Memory B cell (primary cell): ENCODE measurements around the gene CCNA1.

ENCODE experiments used
- ATAC-seq: fragments of 150-1000 bp; cut with Tn5 transposase; 2 replicates; pipeline ENCODE4 v1.10.0; 2021; ENCODE audit warnings: low read depth, mild to moderate bottlenecking, moderate library complexity
- DNase-seq, 2 donors: peaks; one replicate each; pipeline ENCODE4 v3.0.0; 2022; ENCODE audit warnings: low spot score in 2 of 2
- H3K27ac Mint-ChIP-seq: one replicate; pipeline ENCODE4 v1.8.0; 2022; ENCODE audit warnings: mild to moderate bottlenecking, moderate library complexity, mixed read lengths
- H3K27me3 Mint-ChIP-seq: one replicate; pipeline ENCODE4 v1.8.0; 2022; ENCODE audit warnings: mixed read lengths
- H3K36me3 Mint-ChIP-seq: one replicate; pipeline ENCODE4 v1.8.0; 2022; ENCODE audit warnings: mild to moderate bottlenecking, mixed read lengths
- H3K4me1 Mint-ChIP-seq: one replicate; pipeline ENCODE4 v1.8.0; 2022; ENCODE audit warnings: mixed read lengths
- H3K4me3 Mint-ChIP-seq: one replicate; pipeline ENCODE4 v1.8.0; 2022; ENCODE audit warnings: mild to moderate bottlenecking, moderate library complexity, mixed read lengths
- H3K9me3 Mint-ChIP-seq: one replicate; pipeline ENCODE4 v1.8.0; 2022; ENCODE audit warnings: mixed read lengths

CCNA1 gene

DNA sequence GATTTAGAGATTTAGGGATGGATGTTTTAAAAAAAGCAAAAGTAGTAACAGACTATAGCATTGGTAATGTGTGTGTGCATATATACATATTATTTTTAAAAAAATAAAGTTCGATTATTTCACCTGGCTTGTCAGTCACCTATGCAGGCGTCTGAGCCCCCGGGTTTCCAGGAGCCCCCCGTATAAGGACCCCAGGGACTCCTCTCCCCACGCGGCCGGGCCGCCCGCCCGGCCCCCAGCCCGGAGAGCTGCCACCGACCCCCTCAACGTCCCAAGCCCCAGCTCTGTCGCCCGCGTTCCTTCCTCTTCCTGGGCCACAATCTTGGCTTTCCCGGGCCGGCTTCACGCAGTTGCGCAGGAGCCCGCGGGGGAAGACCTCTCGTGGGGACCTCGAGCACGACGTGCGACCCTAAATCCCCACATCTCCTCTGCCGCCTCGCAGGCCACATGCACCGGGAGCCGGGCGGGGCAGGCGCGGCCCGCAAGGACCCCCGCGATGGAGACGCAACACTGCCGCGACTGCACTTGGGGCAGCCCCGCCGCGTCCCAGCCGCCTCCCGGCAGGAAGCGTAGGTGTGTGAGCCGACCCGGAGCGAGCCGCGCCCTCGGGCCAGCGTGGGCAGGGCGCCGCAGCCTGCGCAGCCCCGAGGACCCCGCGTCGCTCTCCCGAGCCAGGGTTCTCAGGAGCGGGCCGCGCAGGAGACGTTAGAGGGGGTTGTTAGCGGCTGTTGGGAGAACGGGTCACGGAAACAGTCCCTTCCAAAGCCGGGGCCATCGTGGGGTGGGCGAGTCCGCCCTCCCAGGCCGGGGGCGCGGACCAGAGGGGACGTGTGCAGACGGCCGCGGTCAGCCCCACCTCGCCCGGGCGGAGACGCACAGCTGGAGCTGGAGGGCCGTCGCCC is 840 bp upstream of the CCNA1 start:
- Mint-ChIP-seq H3K4me3 (no peak overlapping the region), H3K9me3 (peaks cover 2% of the 10 kb centered on the region), H3K27me3 (peaks cover 13% of the 10 kb centered on the region), H3K27ac (no peak overlapping the region), H3K36me3 (no peaks in the 10 kb centered on the region), H3K4me1 (peaks cover 2% of the 10 kb centered on the region)
- ATAC-seq (peak; percentile 39), DNase-seq (peak in 1 of 2 donors; percentile 18)

DNA sequence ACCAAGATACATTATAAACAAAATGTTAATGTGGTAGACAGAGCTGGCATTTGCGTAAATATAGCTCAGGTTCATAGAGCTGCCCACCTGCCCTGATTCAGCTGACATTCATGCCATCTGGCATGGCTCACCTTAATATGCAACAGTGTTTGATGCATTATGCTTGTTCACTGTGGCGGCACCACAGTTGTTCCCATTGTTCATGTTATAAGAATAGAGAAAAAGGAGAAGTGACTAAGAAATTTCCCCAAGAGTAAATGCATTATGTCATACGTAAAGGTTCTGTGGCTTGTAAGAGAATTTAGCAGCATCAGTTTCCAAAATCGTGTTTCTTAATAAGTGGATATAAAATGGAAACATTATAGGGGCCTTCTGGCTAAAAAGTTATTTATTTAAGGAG is 4.5 kb downstream of the CCNA1 start:
- Mint-ChIP-seq H3K36me3 (no peaks in the 10 kb centered on the region), H3K4me1 (peaks cover 2% of the 10 kb centered on the region), H3K9me3 (no peaks in the 10 kb centered on the region), H3K27ac (no peak overlapping the region), H3K4me3 (no peak overlapping the region), H3K27me3 (peaks cover 7% of the 10 kb centered on the region)
- DNase-seq (no peak), ATAC-seq (peak; percentile 39)

DNA sequence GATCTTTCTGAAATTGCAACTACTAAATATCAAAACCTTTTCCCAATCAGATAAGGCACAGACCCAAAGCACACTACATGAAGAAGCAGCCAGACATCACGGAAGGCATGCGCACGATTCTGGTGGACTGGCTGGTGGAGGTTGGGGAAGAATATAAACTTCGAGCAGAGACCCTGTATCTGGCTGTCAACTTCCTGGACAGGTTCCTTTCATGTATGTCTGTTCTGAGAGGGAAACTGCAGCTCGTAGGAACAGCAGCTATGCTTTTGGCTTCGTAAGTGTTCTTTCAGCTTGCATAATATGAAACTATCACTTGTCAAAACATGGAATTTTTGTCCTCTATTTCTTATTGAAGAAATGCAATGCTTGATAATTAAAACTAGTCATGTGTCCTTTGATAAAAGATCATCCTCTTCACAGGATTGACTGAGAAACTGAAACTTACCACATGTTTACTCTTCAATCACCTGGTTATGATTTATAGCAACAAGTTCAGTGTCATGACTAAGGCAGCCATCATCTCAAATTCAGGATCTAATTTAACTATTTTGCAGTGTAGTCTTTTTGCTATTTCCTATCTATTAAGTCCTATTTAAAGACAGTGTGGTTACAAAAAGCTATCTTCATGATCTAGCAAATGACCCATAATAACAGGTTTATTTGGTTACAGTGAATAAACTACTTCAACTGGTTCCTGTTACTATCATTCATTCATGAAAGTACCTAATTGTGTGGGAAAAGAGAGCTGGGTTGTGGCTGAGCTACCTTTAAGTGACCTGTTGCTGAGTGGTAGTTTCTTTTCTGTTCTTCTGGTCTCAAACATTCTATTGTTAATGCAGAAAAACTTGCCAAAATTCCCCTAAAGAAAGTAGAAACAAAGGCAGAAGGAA is 6.5 kb downstream of the CCNA1 start:
- Mint-ChIP-seq H3K4me3 (no peak overlapping the region), H3K4me1 (no peaks in the 10 kb centered on the region)
- no peak for DNase-seq

DNA sequence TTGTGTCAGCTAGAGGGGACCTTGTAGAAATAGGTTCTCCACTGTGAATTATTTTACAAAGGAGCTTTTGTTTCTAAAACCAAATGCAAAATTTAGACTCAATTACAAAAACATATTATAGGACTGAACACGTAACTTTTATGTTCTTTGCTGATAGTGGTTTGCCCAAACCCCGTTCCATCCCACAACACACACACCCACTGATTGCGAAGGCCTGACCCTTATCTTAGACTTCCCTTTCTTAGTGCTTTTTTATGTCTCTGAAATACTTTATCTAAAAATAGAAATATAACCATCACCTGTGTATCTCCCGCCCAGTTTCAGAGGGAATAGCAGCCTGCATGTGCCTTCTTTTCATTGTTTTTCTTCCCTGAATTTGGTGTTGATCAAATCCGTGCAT is 13.0 kb downstream of the CCNA1 start:
- no peak for ATAC-seq
- no peaks in the 10 kb centered on the region for H3K36me3 Mint-ChIP-seq

More for the DNA sequence above, 6.5 kb downstream of the CCNA1 start:
- Mint-ChIP-seq H3K27me3 (peaks cover 4% of the 10 kb centered on the region), H3K36me3 (no peaks in the 10 kb centered on the region), H3K27ac (no peak overlapping the region), H3K9me3 (no peaks in the 10 kb centered on the region)
- no peak for ATAC-seq

DNA sequence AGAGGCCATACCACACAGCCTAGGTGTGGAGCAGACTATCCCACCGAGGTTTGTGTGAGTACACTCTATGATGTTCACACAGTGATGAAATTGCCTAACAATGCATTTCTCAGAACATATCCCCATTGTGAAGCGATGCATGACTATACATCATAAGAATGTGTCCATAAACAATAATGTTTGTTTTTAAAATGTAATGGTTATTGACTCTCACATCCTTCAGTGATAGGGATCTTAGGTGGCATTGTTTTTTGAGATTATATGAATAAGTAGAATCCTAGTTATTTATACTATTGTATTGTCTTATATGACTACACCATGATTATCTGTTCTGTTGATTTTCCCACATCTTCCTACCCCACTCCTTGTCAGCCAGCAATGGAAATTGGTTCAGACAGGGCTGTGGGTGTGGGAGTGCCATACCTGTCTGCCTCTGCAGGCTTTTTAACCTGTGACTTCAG is 13.6 kb downstream of the CCNA1 start:
- DNase-seq (no peak), ATAC-seq (no peak)
- Mint-ChIP-seq H3K27me3 (peaks cover 1% of the 10 kb centered on the region), H3K9me3 (no peaks in the 10 kb centered on the region), H3K4me1 (no peaks in the 10 kb centered on the region), H3K27ac (no peak overlapping the region), H3K36me3 (no peaks in the 10 kb centered on the region), H3K4me3 (no peak overlapping the region)

More for the DNA sequence above, 13.0 kb downstream of the CCNA1 start:
- DNase-seq: no peak
- no peaks in the 10 kb centered on the region for H3K4me1 Mint-ChIP-seq
- H3K9me3 Mint-ChIP-seq: no peaks in the 10 kb centered on the region
- peaks cover 1% of the 10 kb centered on the region for H3K27me3 Mint-ChIP-seq
- H3K4me3 Mint-ChIP-seq: no peak overlapping the region
- no peak overlapping the region for H3K27ac Mint-ChIP-seq

DNA sequence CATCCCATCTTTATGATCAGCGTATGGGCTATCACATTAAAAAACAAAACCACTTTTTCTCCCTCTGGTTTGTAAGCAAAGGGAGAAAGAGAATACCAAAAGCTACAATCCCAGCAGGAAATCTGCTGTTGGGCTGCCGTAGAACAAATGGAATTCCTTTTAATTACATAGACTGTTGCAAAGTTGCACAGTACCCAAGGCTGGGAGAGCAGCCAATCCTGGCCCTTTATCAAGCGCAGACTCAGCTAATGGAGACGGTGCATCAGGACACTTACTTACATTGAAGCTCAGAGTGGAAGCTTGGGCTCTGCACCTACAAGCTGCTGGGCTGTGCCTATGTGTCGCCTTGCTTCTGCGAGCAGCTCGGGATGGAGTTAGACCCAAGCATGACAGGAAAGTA is 15.2 kb downstream of the CCNA1 start:
- Mint-ChIP-seq H3K36me3 (no peaks in the 10 kb centered on the region), H3K4me3 (no peak overlapping the region), H3K9me3 (no peaks in the 10 kb centered on the region), H3K4me1 (peaks cover 2% of the 10 kb centered on the region), H3K27ac (no peak overlapping the region), H3K27me3 (peaks cover 3% of the 10 kb centered on the region)
- no peak for ATAC-seq
- no peak for DNase-seq

DNA sequence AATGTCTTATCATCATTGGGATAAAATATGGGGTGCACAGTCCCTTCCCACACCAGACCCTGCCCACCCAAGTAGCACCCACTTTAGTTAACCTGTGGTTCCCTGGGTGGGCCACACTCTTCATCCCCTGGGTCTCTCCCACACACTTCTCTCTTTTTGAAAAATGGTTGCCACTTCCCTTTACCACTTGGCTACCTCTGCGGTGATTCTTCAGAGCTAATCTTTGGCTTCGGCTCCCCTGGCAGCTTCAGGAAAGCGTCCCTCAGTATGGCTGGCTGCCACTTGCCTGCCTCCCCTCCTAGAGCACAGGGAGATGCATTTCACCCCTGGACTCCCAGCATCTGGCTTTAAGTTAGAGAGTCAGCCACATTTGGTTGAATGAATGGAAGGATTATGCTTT is 18.2 kb downstream of the CCNA1 start:
- peaks cover 2% of the 10 kb centered on the region for H3K4me1 Mint-ChIP-seq
- peaks cover 3% of the 10 kb centered on the region for H3K27me3 Mint-ChIP-seq
- no peak overlapping the region for H3K27ac Mint-ChIP-seq
- ATAC-seq (no peak), DNase-seq (no peak)
- no peak overlapping the region for H3K4me3 Mint-ChIP-seq
- no peaks in the 10 kb centered on the region for H3K9me3 Mint-ChIP-seq
- no peaks in the 10 kb centered on the region for H3K36me3 Mint-ChIP-seq

DNA sequence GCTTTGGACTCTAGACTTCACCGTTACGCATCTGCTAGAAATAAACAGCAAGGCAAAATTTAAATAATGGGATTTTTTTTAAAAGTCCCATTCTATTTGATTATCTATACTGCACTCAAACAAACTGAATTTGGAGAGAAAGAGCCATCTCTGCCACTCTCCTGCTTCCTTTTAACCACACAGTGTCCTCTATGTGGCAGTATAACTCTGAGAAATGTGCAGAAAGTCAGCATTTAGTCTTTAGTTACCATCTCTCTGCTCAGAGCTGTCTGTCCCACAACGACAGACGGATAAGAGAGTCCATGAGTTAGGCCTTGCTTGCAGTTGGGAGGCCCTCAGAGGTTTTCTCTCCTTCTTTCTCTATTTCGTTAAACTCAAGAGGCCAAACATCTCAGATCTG is 21.2 kb downstream of the CCNA1 start:
- H3K4me3 Mint-ChIP-seq: no peak overlapping the region
- peaks cover 2% of the 10 kb centered on the region for H3K4me1 Mint-ChIP-seq
- no peak for ATAC-seq
- H3K36me3 Mint-ChIP-seq: no peaks in the 10 kb centered on the region
- DNase-seq: no peak
- H3K27ac Mint-ChIP-seq: no peak overlapping the region
- peaks cover 3% of the 10 kb centered on the region for H3K27me3 Mint-ChIP-seq
- no peaks in the 10 kb centered on the region for H3K9me3 Mint-ChIP-seq

DNA sequence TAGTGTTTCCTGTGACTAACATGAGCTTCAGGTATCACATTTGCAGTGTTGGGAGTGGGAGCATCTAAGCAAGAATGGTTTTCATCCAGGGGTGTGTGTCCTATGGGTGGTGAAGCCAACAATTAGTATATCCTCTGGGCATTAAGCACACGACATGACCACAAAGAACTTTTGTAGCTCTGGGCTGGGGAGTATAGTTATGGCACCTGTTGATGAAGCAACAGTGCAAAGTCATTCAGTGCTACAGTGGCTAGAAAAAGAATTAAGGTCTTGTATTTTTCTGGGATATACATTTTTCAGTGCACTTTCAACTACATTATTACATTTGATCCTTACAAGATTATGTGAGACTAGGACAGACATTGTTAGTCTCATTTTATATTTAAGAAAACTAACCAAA is 21.8 kb downstream of the CCNA1 start:
- no peaks in the 10 kb centered on the region for H3K36me3 Mint-ChIP-seq
- peaks cover 2% of the 10 kb centered on the region for H3K27me3 Mint-ChIP-seq
- H3K9me3 Mint-ChIP-seq: no peaks in the 10 kb centered on the region
- ATAC-seq: no peak
- no peak overlapping the region for H3K27ac Mint-ChIP-seq
- no peak for DNase-seq
- peaks cover 2% of the 10 kb centered on the region for H3K4me1 Mint-ChIP-seq
- H3K4me3 Mint-ChIP-seq: no peak overlapping the region

DNA sequence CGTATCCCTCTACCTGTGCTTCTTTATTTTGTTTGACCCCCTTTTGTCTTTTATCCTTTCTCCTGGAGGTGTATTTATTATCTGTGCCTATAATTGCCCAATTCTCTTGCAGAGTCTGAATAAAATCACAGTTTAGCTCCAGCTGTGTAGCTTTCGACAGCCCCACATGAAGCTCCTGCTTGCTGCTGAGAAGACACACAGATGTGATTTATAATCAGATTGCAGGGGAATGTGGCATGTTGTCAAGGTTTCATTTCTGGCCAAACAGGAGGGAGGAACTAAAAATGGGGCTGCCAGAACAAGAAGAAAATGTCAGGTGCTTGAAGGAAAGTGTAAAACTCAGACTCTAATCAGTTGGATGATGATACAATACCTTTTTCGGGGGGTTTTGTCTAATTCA is 22.7 kb downstream of the CCNA1 start:
- peaks cover 2% of the 10 kb centered on the region for H3K4me1 Mint-ChIP-seq
- peaks cover 2% of the 10 kb centered on the region for H3K27me3 Mint-ChIP-seq
- H3K27ac Mint-ChIP-seq: no peak overlapping the region
- no peaks in the 10 kb centered on the region for H3K9me3 Mint-ChIP-seq
- ATAC-seq (no peak), DNase-seq (no peak)
- H3K4me3 Mint-ChIP-seq: no peak overlapping the region
- H3K36me3 Mint-ChIP-seq: no peaks in the 10 kb centered on the region

DNA sequence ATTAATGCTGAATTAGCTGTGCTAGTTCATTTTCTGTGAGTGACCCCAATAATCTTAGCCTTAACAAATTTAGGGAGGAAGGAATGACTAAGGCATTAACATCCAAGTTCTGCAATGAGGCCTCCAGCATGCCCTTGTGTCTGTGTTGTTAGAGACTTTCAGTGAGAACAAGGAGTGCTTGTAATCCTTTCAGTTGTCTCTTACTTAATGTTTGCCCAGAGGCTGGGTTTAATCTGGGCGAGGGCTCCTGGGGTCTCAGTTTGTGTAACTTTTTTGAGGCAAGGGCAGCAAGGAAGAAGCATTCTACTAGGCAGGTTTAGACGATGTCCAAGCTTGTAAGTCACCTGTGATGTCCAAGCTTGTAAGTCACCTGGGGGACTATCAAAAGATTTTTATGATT is 24.3 kb downstream of the CCNA1 start:
- Mint-ChIP-seq H3K4me3 (no peak overlapping the region), H3K27ac (no peak overlapping the region), H3K27me3 (peaks cover 2% of the 10 kb centered on the region), H3K36me3 (no peaks in the 10 kb centered on the region), H3K4me1 (peaks cover 2% of the 10 kb centered on the region), H3K9me3 (no peaks in the 10 kb centered on the region)
- DNase-seq (no peak), ATAC-seq (no peak)

DNA sequence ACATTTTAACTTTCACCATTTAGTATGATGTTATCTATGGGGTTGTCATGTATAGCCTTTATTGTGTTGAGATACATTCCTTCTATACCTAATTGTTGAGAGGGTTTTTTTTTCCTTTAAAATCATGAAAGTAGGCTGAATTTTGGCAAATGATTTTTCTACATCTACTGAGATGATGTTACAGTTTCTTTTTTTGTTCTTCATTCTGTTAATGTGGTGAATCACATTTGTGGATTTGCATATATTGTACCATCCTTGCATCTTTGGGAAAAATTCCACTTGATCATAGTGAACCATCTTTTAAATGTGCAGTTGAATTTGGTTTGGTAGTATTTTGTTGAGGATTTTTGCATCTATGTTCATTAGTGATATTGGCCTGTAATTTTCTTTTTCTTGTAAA is 29.2 kb downstream of the CCNA1 start:
- H3K27ac Mint-ChIP-seq: no peak overlapping the region
- H3K9me3 Mint-ChIP-seq: peaks cover 2% of the 10 kb centered on the region
- DNase-seq (no peak), ATAC-seq (no peak)
- H3K36me3 Mint-ChIP-seq: no peaks in the 10 kb centered on the region
- H3K27me3 Mint-ChIP-seq: no peaks in the 10 kb centered on the region
- H3K4me1 Mint-ChIP-seq: no peaks in the 10 kb centered on the region
- no peak overlapping the region for H3K4me3 Mint-ChIP-seq

DNA sequence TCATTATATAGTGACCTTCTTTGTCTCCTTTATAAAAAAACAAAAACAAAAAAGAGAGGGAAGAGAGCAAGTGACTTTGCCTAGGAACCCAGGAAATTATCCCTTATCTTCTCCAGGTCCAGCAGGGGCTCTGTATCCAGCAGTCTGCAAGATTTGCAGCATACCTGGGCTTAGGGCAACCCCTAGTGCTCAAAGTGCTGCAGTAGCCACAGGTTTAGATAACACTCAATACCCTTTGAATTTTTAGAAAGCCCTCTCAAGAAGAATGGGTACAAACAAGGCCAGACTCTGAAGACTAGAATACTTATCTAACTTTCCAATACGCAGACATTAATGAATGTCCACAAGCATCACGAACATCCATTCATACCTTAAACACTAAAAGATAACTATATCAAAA is 43.2 kb downstream of the CCNA1 start:
- H3K4me1 Mint-ChIP-seq: no peaks in the 10 kb centered on the region

DNA sequence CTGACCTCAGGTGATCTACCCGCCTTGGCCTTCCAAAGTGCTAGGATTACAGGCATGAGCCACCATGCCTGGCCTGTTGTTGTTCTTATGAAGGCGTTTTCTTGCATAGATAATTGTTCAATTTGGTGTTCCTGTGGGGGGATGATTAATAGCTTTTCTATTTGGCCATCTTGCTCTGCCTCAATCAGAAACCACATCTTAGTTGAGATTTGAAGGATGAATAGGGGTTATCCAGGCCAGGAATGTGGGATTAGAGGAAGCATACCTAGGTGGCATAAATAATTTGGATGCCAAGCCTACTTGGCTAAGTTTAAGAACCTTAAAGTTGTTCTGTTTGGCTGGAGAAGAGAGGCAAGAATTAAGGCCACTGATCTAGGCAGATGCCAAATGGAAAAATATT is 44.4 kb downstream of the CCNA1 start:
- Mint-ChIP-seq H3K27me3 (peaks cover 2% of the 10 kb centered on the region), H3K4me1 (peaks cover 5% of the 10 kb centered on the region), H3K9me3 (peaks cover 11% of the 10 kb centered on the region), H3K4me3 (no peak overlapping the region), H3K27ac (no peak overlapping the region), H3K36me3 (no peaks in the 10 kb centered on the region)
- no peak for ATAC-seq
- DNase-seq: no peak

More for the DNA sequence above, 43.2 kb downstream of the CCNA1 start:
- ATAC-seq (no peak), DNase-seq (no peak)
- H3K27ac Mint-ChIP-seq: no peak overlapping the region
- H3K36me3 Mint-ChIP-seq: no peaks in the 10 kb centered on the region
- peaks cover 11% of the 10 kb centered on the region for H3K9me3 Mint-ChIP-seq
- no peak overlapping the region for H3K4me3 Mint-ChIP-seq
- peaks cover 2% of the 10 kb centered on the region for H3K27me3 Mint-ChIP-seq
